Stimulated activated CD4-positive, alpha-beta T cell treated with anti-CD3 and anti-CD28 coated beads, Interleukin-12 subunit alpha, Interleukin-12 subunit beta, amount 100 ng/mL, for 48 hours (primary cell): Measurements from ENCODE around the gene MRPL58.

Source experiments
- DNase-seq, 3 donors: peaks; one replicate each; pipeline ENCODE4 v3.0.0-alpha.2; 2020; ENCODE audit warnings: low read depth in 2 of 3, low spot score in 1 of 3

MRPL58 gene

DNA sequence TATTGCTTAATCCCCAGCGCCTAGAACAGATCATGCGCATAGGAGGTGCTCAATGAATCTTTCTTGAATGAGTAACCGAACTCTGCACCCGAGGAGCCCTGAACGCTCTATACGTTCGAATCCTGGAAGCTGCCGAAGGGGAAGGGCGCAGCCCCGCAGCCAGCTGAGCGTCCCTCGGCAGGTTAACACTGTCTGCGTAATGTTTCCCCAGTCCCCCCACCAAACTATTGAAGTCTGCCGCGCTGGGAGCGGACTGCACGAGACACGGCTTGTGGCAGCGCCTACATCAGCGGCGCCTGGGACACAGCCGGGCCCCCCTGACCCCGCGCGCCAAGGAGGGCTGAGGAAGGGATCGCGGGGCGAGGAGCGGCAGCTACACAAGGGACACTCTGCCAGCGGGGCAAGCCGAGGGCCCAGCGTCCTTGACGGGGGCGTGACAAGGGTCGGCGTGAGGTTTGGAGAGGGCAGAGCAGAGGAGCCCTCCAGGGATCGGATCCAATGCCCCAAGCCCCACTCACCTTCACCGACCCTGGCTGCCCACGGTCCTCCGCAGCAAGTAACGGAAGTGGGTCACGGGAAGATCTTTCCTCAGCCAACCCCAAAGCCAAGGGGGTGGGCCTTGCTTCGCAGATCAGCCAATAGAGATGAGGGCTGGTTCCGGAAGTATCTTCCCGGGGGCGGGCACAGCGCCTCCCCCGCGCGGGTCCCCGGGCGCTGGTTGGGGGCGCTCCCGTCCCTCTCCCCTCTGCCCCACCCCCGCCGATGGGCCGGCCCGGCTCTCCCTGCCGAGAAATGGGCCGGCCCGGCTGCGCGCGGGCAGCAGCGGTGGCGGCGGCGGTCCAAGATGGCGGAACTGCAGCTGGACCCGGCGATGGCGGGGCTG lies 34.2 kb downstream of the MRPL58 start, which contains the start of the genes ATP5PD and KCTD2:
ATP5PD (minus strand) TSS at position 563 of the 883 bp plus-strand sequence. CDS start 4,319 bp downstream, outside the sequence.
KCTD2 (plus strand) TSS at position 819 of the 883 bp plus-strand sequence; CDS start at position 845, 26 bp downstream.
- peak; percentile 91 to 95 (median 94) for DNase-seq

DNA sequence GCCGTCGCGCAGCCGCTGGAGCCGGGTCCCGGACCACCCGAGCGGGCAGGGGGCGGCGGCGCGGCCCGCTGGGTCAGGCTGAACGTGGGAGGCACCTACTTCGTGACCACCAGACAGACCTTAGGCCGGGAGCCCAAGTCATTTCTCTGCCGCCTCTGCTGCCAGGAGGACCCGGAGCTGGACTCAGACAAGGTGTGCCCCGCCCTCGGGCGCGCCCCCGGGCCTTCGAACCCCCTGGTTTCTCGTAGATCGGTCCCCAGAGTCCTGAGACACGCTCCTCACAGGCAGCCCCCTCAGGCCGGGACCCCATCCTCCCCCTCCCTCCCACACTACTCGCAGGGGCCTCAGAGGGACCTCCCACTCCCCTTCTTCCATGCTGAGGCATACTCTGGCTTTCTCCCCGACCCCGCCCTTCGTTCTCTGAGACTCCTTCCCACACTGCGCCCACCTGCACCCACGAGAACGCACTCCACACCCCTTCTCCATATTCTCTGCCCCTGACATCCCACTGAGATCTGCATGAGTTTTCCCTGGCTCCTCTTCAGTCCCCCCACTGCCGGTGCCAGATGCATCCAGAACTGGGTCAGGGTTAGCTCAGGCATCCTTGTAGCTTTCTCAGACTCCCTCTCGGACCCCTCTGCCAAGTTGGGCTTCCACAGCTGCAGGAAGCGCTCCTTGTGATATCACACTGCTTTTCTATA lies 35.1 kb downstream of the MRPL58 start:
- no peak for DNase-seq

DNA sequence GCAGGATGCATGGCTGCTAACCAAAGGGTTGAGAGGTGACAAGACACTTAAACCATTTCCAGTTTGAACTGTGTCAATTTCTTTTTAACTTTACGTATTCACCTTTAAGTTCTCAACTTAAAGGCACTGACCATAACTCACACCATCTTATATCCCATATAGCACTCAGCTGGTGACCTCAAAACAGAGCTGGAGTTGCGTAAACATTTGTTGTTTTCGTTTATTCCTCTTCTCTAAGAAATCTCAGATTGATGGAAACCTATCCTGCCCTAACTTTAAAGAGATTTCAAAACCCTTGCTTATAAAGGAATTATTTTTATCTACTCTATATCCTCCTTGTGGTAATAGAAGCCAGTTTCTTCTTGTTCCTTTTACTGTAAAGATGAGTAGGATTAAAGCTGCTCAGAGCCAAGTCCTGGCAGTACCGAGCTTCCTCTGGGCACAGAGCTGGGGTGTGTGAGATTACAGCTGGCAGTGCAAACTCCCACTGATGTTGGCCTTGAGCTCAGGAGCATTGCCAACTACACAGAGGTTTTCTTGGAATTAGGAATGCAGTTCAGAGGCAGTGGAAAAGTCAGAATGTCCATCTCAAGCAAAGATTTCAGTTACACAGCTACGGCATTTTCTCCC lies 35.9 kb downstream of the MRPL58 start:
- DNase-seq = no peak

DNA sequence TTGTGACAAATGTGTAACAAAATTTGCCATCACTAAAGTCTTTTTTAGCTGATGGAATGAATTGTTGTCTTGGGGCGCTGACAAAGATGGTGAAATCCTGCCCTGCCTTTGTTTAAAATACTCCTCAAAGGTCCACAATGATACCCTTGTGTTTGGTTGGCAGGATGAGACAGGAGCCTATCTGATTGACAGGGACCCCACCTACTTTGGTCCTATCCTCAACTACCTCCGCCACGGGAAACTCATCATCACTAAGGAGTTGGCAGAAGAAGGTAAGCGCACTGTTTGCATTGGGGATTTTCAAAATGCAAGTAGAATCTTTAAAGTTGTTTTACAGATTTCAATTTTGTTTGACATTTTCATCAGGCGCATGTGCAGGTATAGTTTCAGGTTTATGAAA lies 36.6 kb downstream of the MRPL58 start:
- no peak for DNase-seq

DNA sequence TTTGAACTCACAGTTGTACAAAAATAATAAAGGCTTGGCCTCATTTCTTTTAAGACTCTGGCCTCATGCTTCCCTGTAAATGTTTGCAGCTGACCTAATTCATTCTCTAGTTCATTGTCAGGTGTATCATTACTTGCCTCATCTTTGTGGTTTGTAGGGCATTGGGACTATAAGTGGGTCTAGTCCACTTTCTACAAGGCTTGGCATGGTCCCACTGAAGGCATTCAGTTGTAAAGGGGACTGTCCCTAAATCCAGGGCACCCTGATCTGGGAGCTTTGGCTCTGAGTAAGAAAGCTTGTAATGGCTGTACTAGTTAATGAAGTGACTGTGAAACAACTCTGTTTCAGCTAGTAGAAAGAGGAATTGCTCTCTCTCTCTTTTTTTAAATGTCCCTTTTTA lies 37.2 kb downstream of the MRPL58 start:
- DNase-seq = no peak

DNA sequence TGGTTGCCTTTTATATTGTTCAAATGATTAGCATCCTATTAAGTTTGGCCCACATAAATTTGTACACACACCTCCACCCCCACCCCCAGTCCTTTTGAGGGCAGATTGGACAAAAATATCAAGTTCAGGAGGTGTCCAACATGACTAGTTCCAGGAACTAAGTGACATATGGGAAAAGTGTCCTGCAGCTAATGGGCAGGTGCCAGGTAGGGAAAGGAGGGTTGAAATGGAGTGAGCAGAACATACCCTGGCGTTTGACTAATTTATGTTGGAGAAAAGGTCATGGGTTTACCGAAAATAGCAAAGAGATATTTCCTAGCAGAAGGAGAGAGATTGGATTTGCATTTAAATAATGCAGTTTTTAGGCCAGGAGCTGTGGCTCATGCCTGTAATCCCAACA lies 39.5 kb downstream of the MRPL58 start:
- DNase-seq = no peak

DNA sequence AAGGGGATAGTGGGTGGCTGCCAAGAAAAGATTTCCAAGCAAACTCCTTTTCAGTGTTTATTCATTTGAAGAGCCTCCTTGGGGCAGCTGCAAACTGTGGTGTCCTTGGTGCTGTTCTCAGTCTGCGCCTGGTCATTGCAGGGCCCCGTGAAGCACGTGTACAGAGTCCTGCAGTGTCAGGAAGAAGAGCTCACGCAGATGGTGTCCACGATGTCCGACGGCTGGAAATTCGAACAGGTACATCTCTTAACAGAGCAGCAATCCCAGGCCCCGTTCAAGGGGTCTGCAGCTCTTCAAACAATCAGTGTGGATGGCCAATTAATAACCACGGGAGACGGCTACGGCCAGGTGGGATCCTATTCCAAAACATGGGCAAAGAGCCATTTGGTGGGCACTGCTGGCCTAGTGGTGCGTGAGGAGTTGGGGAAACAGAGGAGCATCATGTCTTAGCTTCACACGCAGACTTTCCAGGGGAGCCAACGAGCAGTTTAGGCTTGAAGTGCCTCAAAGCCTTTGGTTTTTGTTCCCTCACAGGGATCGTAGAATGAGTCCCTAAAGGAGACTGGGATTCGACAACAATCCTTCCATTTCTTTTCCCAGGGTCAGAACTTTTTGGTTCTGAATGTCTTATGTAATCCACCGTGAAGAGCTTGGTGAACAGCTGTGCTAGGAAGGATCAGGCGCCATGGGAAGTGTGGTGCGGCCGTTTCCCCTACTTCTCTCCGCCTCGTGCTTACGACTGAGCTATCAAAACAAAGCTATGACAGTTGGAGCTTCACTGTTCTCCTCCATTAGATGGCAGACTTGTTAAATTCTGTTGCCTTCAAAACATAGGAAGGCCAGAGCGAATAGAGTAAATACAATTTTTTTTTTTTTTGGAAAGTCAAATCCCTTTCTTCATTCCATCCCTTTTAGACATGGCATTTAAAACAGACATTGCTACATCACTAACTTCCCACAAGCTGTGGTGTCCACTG lies 47.2 kb downstream of the MRPL58 start:
- no peak for DNase-seq

DNA sequence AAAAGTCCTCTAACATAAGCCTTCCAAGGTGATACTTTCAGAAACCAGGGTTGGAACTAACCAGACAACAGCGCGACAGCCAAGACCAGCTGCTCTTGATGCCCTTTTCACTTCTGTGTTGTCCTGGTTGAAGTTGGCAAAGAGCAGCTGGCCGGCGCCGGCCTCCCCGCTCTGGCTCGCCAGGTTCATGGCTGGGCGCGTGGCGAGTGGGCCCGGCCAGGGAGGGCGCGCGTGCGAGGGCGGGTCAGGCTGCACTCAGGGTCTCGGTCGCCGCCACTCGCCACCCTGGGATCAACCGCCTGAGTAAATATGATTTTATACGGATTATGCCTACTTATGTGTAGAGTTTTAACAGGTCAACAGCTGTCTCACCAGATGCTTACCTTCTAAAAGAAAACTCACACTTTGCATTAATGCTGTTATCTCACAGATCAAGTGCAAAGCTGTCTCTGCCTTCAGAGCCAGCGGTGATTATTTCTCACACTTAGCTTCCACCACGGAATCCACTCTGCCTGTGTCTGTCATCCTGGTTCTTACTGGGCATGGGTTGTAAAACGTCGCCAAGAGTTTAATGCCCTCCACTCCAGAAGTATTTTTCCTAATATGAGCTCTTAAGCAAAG lies 48.1 kb downstream of the MRPL58 start:
- DNase-seq = no peak

DNA sequence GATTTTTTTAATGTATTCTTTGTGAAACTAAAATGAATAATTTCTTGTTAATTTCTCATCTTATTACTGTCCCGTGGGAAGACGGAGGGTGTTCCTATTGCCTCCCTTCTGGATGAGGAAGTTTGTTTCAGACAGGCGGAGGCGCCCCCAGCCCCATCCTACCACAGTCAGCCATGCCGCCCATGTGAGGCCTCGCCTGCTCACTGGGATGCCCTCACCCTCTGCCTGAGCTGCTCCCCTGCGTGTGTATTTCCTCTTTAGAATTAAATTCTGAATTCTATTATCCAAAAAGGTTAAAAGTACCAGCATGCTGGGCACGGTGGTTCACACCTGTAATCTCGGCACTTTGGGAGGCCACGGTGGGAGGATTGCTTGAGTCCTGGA lies 48.6 kb downstream of the MRPL58 start:
- DNase-seq = no peak

DNA sequence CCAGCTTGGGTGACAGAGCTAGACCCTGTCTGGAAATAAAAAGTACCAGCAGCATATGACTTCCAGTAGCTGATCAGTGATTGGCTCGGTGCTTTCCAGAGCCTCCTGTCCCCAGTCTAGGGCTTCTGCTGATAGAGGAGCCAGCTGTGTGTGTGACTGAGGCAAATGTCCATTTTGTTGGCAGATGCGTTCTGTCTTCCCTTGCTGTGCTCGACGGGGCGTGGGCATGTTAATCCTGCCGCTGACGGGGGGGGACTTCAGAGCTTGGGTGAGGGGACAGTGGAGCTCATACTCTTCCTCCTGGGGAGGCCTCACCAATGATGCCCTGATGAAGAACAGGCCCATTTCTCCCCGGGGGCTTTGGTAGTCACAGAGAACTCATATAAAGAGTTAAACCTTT lies 49.1 kb downstream of the MRPL58 start:
- no peak for DNase-seq

DNA sequence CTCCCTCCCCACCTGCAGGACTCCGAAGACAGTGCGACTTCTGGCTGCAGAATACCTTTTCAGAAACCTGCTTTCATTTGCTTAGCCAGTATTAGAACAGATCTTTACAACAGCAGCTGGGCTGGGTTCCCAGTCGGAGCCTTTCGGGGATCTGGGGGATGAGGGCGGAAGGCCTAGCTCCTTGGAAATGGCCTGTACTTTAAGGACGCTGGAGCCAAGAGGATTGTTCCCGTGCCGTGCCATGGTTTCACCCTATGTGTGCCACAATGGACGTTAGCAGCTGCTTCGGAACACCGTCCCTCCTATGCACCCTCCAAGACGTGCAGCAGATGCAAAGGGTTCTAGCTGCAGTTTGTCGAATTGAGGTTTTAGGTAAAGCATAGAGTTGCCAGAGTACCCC lies 50.7 kb downstream of the MRPL58 start:
- DNase-seq = no peak

DNA sequence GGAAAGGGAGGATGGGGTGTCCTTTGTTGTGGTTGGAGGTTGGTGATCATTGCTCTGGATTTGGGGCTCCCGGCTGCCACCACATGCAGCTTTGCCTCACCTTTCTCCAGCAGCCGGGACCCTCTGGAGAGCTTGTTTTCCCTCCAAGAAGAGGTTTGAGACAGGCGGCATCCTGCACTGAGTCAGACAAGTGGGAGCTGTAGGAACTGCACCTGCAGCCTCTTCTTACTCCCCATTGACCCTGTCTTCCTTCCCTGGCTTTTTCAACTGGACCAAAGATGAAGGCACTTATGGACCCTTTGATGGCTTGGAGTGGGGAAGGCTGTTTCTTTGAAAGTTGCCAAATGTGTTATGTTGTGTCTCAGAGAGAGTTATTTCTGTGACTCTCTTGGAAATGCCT lies 51.2 kb downstream of the MRPL58 start:
- no peak for DNase-seq

DNA sequence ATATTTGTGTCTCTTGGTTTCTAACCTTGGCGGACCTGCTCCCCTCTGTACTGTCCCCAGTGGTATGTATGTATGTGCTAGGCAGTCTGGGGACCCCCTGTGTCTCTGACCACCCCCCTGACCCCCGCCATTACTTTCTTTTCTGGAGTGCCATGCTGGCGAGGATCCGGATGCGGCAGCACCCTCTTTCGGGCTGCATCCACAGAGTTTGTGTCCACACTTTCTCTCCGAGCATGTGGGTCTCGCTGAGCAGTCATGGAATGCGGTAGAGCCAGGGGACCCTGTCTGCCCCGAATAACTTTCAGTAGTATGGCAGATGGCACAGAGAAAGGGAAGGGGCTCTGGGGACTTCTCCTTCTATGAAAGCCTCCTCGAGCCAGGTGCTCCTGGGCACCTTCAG lies 51.6 kb downstream of the MRPL58 start:
- no peak for DNase-seq

DNA sequence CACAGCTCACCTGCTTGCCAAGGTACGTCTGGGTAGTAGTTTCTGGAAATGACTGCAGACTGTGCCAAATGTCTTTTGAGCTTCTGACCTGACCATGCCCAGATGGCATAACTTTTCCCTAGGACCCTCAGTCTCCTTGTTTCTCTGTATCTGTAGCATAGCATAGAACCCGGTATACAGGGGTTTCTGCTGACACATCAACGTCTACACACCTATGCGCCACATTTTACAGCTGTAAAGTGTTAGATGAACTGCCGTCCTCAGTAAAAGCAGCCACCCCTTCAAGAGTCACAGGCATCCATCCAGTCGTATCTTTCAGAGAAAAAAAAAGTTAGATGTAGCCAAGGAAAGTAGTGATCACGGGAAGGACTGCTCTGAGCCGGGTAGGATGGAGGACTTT lies 52.0 kb downstream of the MRPL58 start:
- no peak for DNase-seq

DNA sequence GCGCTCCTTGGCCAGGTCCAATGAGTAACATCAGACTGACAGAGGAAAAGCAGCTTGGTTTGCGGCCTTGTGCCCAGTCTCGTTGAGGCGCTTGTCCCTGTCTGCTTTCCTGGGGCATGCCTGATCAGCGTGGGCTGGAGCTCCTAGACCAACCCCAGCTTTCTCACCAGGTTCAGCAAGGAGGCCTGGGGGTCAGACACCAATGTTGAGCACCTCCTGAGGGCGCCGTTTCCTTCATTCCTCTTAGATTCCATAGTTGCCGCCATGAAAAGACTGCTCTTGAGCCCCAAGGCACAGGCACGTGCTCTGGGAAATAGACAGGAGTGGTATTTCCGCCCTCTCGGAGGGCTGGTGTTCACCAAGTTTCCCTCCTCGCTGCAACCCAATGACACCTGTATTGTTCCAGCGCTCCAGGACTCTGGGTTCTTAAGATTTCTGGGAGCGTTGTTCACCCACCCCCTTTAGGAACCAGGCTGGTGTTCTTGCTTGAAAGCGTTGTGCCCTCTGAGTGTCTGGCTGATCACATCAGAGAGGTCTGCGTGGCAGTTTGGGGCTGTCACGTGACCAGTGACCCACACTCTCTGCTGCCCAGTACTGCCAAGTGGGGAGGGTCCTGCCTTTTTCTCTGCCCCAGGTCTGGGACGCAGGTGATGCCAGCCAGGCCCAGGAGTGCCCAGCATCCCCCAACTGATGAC lies 52.5 kb downstream of the MRPL58 start:
- DNase-seq = no peak

DNA sequence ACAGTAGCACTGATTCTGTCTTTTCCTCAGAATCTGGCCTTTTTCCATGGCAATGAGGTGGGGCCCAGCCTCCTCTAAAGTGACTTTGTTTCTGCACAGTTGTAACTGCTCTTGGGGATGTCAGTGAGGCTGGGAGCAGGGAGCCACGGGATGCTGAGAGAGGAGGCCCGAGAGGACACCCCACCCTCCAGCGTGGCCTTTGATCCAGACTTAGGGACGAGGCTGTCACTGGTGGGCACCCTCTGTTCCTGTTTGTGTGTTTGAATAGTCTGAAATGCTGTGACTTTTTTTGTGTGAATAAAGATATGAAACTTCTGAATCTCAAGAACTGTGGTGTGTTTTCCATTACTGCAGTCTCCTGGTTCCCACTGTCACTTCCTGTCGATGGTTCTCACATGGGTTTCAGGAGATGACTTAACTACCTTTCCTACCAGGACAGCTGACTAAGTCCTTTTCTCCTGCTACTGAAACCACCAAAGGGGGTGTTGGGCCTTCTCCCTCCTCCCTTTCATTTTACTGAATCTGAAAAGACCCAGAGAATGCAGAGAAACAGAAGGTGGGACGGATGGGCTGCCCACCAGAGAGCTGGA lies 53.2 kb downstream of the MRPL58 start:
- DNase-seq = no peak

DNA sequence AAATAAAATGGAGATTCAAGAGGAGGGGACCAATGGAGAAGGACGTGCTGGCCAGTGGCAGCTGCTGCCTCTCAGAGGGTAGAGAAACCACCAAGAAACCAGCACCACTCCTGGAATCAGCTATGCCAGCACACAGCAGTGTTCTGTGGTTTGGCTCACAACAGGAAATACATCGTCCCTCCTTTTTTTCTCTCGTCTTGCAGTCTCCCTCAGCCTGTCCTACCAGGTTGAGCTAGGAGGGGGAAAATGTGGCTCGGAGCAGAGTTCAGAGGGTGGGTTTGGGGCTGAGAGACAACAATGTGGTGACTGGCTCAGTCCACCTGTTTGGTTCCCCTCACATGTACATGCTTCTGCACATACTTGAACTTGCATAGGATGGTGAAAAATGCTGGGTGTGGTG lies 55.4 kb downstream of the MRPL58 start:
- DNase-seq = no peak

DNA sequence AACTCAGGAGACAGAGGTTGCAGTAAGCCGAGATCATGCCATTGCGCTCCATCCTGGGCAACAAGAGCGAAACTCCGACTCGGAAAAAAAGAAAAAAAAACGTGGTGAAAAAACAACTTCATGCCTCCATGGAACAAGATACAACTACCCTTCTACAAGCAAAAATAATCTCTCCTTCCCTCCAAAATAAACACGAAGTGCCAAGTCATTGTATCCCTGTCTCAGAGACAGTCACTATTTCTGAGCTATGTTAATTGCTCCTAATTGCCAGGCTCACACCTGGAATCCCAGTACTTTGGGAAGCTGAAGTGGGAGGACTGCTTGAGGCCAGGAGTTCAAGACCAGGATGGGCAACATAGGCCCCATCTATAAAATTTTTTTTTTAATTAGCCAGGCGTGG lies 56.3 kb downstream of the MRPL58 start:
- no peak for DNase-seq

DNA sequence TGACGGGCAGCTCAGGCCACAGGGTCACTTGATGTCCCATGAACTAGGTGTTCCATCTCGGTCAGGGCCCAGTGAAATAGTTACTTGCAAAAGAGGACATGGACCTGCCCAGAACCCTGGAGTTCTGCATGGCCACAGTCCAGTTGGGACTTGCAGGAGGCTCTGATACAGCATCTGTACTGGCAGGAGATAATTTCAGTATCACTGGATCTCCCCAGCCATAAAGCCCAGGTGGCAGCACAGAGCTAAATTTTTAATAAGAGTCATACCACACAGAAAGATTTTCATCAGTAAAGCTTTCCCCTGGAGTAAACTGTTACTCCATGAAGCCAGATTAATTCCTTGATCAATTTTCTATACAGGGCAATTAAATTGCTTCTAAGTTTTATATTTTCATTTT lies 57.3 kb downstream of the MRPL58 start:
- no peak for DNase-seq
